DND-41 (cell line): ENCODE data around the gene GPR18.

Source experiments
- ATAC-seq: fragments of 200-7000 bp; cut with Tn5 transposase; 3 replicates; pipeline ENCODE4 v1.9.1; 2021; ENCODE audit warnings: low read depth; ENCODE audit not compliant: insufficient read depth
- DNase-seq: peaks from one replicate; pipeline ENCODE4 v3.0.0-alpha.2; 2020
- H2AFZ ChIP-seq: 2 replicates; pipeline ENCODE4 v1.6.0; 2012; ENCODE audit warnings: low read depth, low read length
- H3K27ac ChIP-seq: 2 replicates; pipeline ENCODE4 v1.5.1; 2012; ENCODE audit warnings: low read length, inconsistent platforms
- H3K27me3 ChIP-seq: fragments of 200-600 bp; sonication (generic); 2 replicates; pipeline ENCODE4 v1.6.0; 2012; ENCODE audit warnings: low read length, mild to moderate bottlenecking, inconsistent platforms; ENCODE audit not compliant: insufficient read depth, poor library complexity
- H3K36me3 ChIP-seq: 2 replicates; pipeline ENCODE4 v1.5.1; 2012; ENCODE audit warnings: low read length, inconsistent platforms; ENCODE audit not compliant: insufficient read depth
- H3K4me1 ChIP-seq: 2 replicates; pipeline ENCODE4 v1.5.1; 2012; ENCODE audit warnings: mild to moderate bottlenecking, low read length; ENCODE audit not compliant: insufficient read depth
- H3K4me2 ChIP-seq: 2 replicates; pipeline ENCODE4 v1.6.0; 2012; ENCODE audit warnings: mild to moderate bottlenecking, moderate library complexity, low read length, inconsistent platforms; ENCODE audit not compliant: insufficient read depth
- H3K4me3 ChIP-seq, 2 experiments: fragments of 200-600 bp in 1 of 2; shearing (Covaris generic) in 1 of 2; 2 replicates each; pipeline ENCODE4 v1.5.1; 2012 to 2016; ENCODE audit warnings: inconsistent platforms in 2 of 2, low read length in 2 of 2, mild to moderate bottlenecking in 2 of 2, low read depth in 1 of 2, moderate library complexity in 1 of 2
- H3K79me2 ChIP-seq: 2 replicates; pipeline ENCODE4 v1.6.0; 2012; ENCODE audit warnings: low read length, inconsistent platforms; ENCODE audit not compliant: insufficient read depth
- H3K9ac ChIP-seq: 2 replicates; pipeline ENCODE4 v1.6.0; 2012; ENCODE audit warnings: low read depth, mild to moderate bottlenecking, inconsistent platforms, low read length, moderate library complexity
- H3K9me3 ChIP-seq: 2 replicates; pipeline ENCODE4 v1.5.1; 2012; ENCODE audit warnings: low read length, moderate library complexity, mild to moderate bottlenecking, inconsistent platforms; ENCODE audit not compliant: insufficient read depth, severe bottlenecking
- H4K20me1 ChIP-seq: 2 replicates; pipeline ENCODE4 v1.6.0; 2012; ENCODE audit warnings: low read length; ENCODE audit not compliant: insufficient read depth
- CTCF ChIP-seq: IDR thresholded peaks from 2 replicates; pipeline ENCODE4 v1.5.1; 2012; ENCODE audit warnings: borderline replicate concordance, low read length, moderate library complexity, mild to moderate bottlenecking; ENCODE audit not compliant: poor library complexity, severe bottlenecking; ENCODE audit errors: extremely low read depth
- EZH2 ChIP-seq: IDR thresholded peaks from 3 replicates; pipeline ENCODE4 v1.6.1; 2012; ENCODE audit warnings: borderline replicate concordance, low read depth, mild to moderate bottlenecking, moderate library complexity, low read length, inconsistent platforms; ENCODE audit not compliant: severe bottlenecking

The GPR18 gene

GRCh38 chr13:99288089-99288488 is 29.9 kb upstream of the GPR18 start:
- no peak for ATAC-seq
- Histone ChIP-seq H3K27ac (no peak overlapping the region), H3K36me3 (peaks cover 31% of the 10 kb centered on the region), H3K9ac (no peak overlapping the region), H2AFZ (no peak overlapping the region), H3K4me3 (no peak overlapping the region), H3K79me2 (peaks cover 22% of the 10 kb centered on the region), H3K4me2 (no peak overlapping the region), H3K4me1 (no peaks in the 10 kb centered on the region), H4K20me1 (peaks cover 7% of the 10 kb centered on the region; the same call in 1 of the 2 replicates), H3K27me3 (no peaks in the 10 kb centered on the region), H3K9me3 (no peaks in the 10 kb centered on the region)
- TF ChIP-seq CTCF (no peak), EZH2 (no peak)
- no peak for DNase-seq

- DNase-seq (no peak), ATAC-seq (no peak)
- Histone ChIP-seq H2AFZ (no peak overlapping the region), H4K20me1 (peaks cover 7% of the 10 kb centered on the region; the same call in 1 of the 2 replicates), H3K27me3 (no peaks in the 10 kb centered on the region), H3K79me2 (peaks cover 22% of the 10 kb centered on the region), H3K9ac (no peak overlapping the region), H3K4me2 (no peak overlapping the region), H3K9me3 (no peaks in the 10 kb centered on the region), H3K27ac (no peak overlapping the region), H3K4me1 (no peaks in the 10 kb centered on the region), H3K4me3 (no peak overlapping the region), H3K36me3 (peaks cover 31% of the 10 kb centered on the region)
- TF ChIP-seq CTCF (no peak), EZH2 (no peak)
Measured at GRCh38 chr13:99287551-99287950, 29.4 kb upstream of the GPR18 start.

GRCh38 chr13:99285432-99286182 is 27.4 kb upstream of the GPR18 start:
- H3K4me2 ChIP-seq, result no peak overlapping the region
- no peak for DNase-seq
- no peak overlapping the region for H3K27ac ChIP-seq
- H2AFZ ChIP-seq, result no peak overlapping the region
- no peak for TF ChIP-seq CTCF
- TF ChIP-seq EZH2, result no peak
- H3K27me3 ChIP-seq, result no peaks in the 10 kb centered on the region
- H3K9me3 ChIP-seq, result no peaks in the 10 kb centered on the region
- H3K9ac ChIP-seq, result no peak overlapping the region
- peaks cover 35% of the 10 kb centered on the region for H3K36me3 ChIP-seq
- ATAC-seq, result no peak
- peaks cover 22% of the 10 kb centered on the region for H3K79me2 ChIP-seq
- peaks cover 5% of the 10 kb centered on the region; the same call in 1 of the 2 replicates for H4K20me1 ChIP-seq
- no peaks in the 10 kb centered on the region for H3K4me1 ChIP-seq
- H3K4me3 ChIP-seq, result no peak overlapping the region
